Nephron (organoid): ENCODE results near the gene EID3.
A peak's percentile ranks its signal among the peaks of the same experiment; 100 is the strongest.

Source experiments
- H3K27ac Mint-ChIP-seq, 3 experiments: 2 replicates each; pipeline ENCODE4 v1.8.0; 2020; ENCODE audit warnings: mixed read lengths in 3 of 3, mild to moderate bottlenecking in 2 of 3, moderate library complexity in 1 of 3
- H3K27me3 Mint-ChIP-seq: 2 replicates; pipeline ENCODE4 v1.8.0; 2021; ENCODE audit warnings: low read depth, mild to moderate bottlenecking, moderate library complexity, mixed read lengths
- H3K36me3 Mint-ChIP-seq: 2 replicates; pipeline ENCODE4 v1.8.0; 2020; ENCODE audit warnings: low read depth, mixed read lengths
- H3K4me1 Mint-ChIP-seq: 2 replicates; pipeline ENCODE4 v1.8.0; 2020; ENCODE audit warnings: mixed read lengths
- H3K4me3 Mint-ChIP-seq, 3 experiments: 2 replicates each; pipeline ENCODE4 v1.8.0; 2020; ENCODE audit warnings: mild to moderate bottlenecking in 3 of 3, mixed read lengths in 3 of 3, moderate library complexity in 2 of 3
- H3K9me3 Mint-ChIP-seq: 2 replicates; pipeline ENCODE4 v1.8.0; 2020; ENCODE audit warnings: mixed read lengths
- TF ChIP-seq, protein P1 (sequence below), 3 experiments: fragments of 200-600 bp; sonication (generic); IDR thresholded peaks; one replicate each; pipeline ENCODE4 v1.5.0; 2021; ENCODE audit warnings: antibody characterized with exemption in 3 of 3; ENCODE audit not compliant: unreplicated experiment in 3 of 3

EID3 gene

DNA sequence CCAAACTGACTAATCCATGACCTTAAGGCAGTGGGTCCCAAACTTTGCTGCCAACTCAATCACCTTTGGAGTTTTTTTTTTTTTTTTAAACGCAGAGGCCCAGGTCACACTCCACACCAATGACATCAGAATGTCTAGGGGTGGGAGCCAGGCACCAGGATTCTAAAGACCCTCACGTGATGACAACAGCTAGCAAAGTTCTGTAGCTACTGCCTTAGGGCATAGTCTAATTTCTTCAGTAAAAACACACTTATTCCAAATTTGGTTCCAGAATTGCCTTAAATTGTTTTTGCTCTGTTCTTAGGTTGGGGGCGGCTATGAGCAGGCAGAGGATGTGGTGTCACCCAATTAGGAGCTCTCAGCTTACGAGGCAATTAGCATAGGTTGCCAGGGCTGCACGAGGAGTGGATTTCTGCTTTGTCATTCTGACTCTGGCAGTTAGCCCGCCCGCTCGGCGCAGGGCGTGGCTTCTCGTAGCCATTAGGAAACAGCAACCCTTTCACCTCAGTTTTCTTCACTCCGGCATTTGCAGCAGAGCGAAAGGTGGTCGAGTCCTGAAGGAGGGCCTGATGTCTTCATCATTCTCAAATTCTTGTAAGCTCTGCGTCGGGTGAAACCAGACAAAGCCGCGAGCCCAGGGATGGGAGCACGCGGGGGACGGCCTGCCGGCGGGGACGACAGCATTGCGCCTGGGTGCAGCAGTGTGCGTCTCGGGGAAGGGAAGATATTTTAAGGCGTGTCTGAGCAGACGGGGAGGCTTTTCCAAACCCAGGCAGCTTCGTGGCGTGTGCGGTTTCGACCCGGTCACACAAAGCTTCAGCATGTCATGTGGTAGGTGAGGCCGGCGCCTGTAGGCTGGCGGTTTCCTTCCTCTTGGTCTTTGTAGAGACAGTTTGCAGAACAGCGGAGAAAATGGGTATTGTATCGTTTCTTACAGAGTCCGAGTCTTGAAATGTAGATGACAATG lies 16.7 kb upstream of the EID3 start:
- Mint-ChIP-seq H3K36me3 (peaks cover 3% of the 10 kb centered on the region), H3K9me3 (no peaks in the 10 kb centered on the region), H3K4me3 (peak overlapping the region; percentile 97 to 99 (median 98)), H3K27ac (peak overlapping the region; percentile 98 to 99 (median 99)), H3K27me3 (no peaks in the 10 kb centered on the region), H3K4me1 (peaks cover 31% of the 10 kb centered on the region)
- TF ChIP-seq, protein P1, sequence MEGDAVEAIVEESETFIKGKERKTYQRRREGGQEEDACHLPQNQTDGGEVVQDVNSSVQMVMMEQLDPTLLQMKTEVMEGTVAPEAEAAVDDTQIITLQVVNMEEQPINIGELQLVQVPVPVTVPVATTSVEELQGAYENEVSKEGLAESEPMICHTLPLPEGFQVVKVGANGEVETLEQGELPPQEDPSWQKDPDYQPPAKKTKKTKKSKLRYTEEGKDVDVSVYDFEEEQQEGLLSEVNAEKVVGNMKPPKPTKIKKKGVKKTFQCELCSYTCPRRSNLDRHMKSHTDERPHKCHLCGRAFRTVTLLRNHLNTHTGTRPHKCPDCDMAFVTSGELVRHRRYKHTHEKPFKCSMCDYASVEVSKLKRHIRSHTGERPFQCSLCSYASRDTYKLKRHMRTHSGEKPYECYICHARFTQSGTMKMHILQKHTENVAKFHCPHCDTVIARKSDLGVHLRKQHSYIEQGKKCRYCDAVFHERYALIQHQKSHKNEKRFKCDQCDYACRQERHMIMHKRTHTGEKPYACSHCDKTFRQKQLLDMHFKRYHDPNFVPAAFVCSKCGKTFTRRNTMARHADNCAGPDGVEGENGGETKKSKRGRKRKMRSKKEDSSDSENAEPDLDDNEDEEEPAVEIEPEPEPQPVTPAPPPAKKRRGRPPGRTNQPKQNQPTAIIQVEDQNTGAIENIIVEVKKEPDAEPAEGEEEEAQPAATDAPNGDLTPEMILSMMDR (IDR thresholded peaks at IDR 0.05; ENCODE audit: unreplicated experiment in 3 of 3) = no peak

GRCh38 chr12:104288635-104289274 lies 14.8 kb upstream of the EID3 start:
- H3K4me3 Mint-ChIP-seq = peak overlapping the region; percentile 97 to 99 (median 98)
- TF ChIP-seq, protein P1 (IDR thresholded peaks at IDR 0.05; ENCODE audit: unreplicated experiment in 3 of 3) = no peak

GRCh38 chr12:104290320-104290719 lies 13.2 kb upstream of the EID3 start:
- Mint-ChIP-seq H3K4me3 (no peak overlapping the region), H3K27me3 (no peaks in the 10 kb centered on the region), H3K36me3 (peaks cover 36% of the 10 kb centered on the region), H3K9me3 (no peaks in the 10 kb centered on the region), H3K27ac (no peak overlapping the region), H3K4me1 (peaks cover 36% of the 10 kb centered on the region)
- TF ChIP-seq, protein P1 (IDR thresholded peaks at IDR 0.05; ENCODE audit: unreplicated experiment in 3 of 3) = no peak

More at GRCh38 chr12:104288635-104289274, 14.8 kb upstream of the EID3 start:
- H3K27ac Mint-ChIP-seq = peak overlapping the region; percentile 98 to 99 (median 99)
- peaks cover 36% of the 10 kb centered on the region for H3K4me1 Mint-ChIP-seq
- no peaks in the 10 kb centered on the region for H3K9me3 Mint-ChIP-seq
- H3K36me3 Mint-ChIP-seq = peaks cover 20% of the 10 kb centered on the region
- H3K27me3 Mint-ChIP-seq = no peaks in the 10 kb centered on the region

DNA sequence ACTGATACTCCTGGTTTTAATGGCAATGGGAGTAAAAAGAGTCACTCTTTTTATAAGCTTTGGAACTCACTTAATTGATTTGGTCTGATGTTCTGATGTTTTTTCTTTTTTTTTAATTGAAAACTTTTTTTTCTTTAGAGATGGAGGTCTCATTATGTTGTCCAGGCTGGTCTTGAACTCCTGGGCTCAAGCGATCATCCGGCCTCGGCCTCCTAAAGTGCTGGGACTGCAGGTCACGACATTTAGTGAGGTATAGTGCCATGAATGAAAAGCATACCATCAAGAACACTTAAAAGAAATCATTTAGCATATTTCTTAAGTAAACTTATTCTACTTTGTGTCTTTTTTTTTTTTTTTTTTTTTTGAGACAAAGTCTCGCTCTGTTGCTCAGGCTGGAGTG lies 12.7 kb upstream of the EID3 start:
- no peaks in the 10 kb centered on the region for H3K9me3 Mint-ChIP-seq
- H3K36me3 Mint-ChIP-seq = peaks cover 41% of the 10 kb centered on the region
- no peaks in the 10 kb centered on the region for H3K27me3 Mint-ChIP-seq
- H3K4me3 Mint-ChIP-seq = peak overlapping the region in 2 of 3 experiments; percentile 13 to 24
- TF ChIP-seq, protein P1 (IDR thresholded peaks at IDR 0.05; ENCODE audit: unreplicated experiment in 3 of 3) = no peak
- no peak overlapping the region for H3K27ac Mint-ChIP-seq
- H3K4me1 Mint-ChIP-seq = peaks cover 32% of the 10 kb centered on the region

DNA sequence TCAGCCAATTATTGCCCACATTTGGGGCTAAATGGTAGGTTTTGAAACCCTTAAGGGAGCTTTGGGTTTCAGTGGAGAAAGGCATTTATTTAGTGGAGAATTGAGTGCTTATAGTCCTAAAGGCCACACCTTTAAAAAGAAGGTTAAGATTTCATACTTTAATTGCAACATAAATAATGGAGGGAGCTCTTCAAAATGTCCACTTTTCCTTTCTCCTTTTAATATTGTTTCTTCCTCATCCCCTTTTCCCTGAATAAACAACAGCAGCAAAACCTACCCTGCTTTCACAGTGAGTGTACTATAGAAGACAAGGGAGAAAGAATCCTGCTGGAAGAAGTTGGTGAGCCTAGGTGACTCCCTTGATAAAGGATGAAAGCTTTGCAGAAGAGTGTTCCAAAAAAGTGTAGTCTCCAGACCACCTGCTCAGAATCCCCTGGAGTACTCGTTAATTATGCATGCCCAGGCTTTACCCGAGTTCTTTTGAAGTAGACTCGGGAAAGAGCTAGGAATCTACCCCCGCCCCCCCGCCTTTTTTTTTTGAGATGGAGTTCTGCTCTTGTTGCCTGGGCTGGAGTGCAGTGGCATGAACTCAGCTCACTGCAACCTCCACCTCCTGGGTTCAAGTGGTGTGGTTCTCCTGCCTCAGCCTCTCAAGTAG lies 11.5 kb upstream of the EID3 start:
- Mint-ChIP-seq H3K9me3 (no peaks in the 10 kb centered on the region), H3K4me3 (peak overlapping the region in 2 of 3 experiments; percentile 3 to 48), H3K4me1 (peaks cover 20% of the 10 kb centered on the region), H3K27me3 (no peaks in the 10 kb centered on the region), H3K36me3 (peaks cover 47% of the 10 kb centered on the region), H3K27ac (no peak overlapping the region)
- TF ChIP-seq, protein P1 (IDR thresholded peaks at IDR 0.05; ENCODE audit: unreplicated experiment in 3 of 3) = no peak
